Smooth muscle cell (in vitro differentiated cells): ENCODE measurements around the gene TMEM259. TPM values are rescaled to one million over a fixed set of nuclear protein-coding genes. Genes with fewer than 3 reads are reported as not detected.

Source experiments
- DNase-seq: peaks from one replicate; lab custom pipeline; 2025; ENCODE audit not compliant: unreplicated experiment; lab: John Stamatoyannopoulos, UW
- H2AFZ ChIP-seq: fragments of 200-600 bp; sonication (generic); 2 replicates; pipeline ENCODE4 v1.6.0; 2016; ENCODE audit warnings: antibody characterized with exemption, low read depth, mild to moderate bottlenecking
- H3F3A ChIP-seq: fragments of 200-600 bp; sonication (generic); 2 replicates; pipeline ENCODE4 v1.6.0; 2017; ENCODE audit warnings: antibody characterized with exemption, low read depth
- H3K27ac ChIP-seq: fragments of 200-600 bp; sonication (generic); 2 replicates; pipeline ENCODE4 v1.5.1; 2016; ENCODE audit warnings: low read depth, mild to moderate bottlenecking
- H3K27me3 ChIP-seq: fragments of 200-600 bp; sonication (generic); 2 replicates; pipeline ENCODE4 v1.6.1; 2016; ENCODE audit warnings: low read depth, mild to moderate bottlenecking
- H3K36me3 ChIP-seq: fragments of 200-600 bp; sonication (generic); 2 replicates; pipeline ENCODE4 v1.5.1; 2016; ENCODE audit warnings: low read depth
- H3K4me1 ChIP-seq: fragments of 200-600 bp; sonication (generic); 2 replicates; pipeline ENCODE4 v1.5.1; 2016; ENCODE audit warnings: low read depth
- H3K4me2 ChIP-seq: fragments of 200-600 bp; sonication (generic); 2 replicates; pipeline ENCODE4 v1.6.0; 2016; ENCODE audit warnings: mild to moderate bottlenecking
- H3K4me3 ChIP-seq: fragments of 200-600 bp; sonication (generic); 2 replicates; pipeline ENCODE4 v1.5.1; 2016; ENCODE audit warnings: mild to moderate bottlenecking
- H3K79me2 ChIP-seq: fragments of 200-600 bp; sonication (generic); 2 replicates; pipeline ENCODE4 v1.6.0; 2016; ENCODE audit warnings: low read depth, mild to moderate bottlenecking
- H3K9ac ChIP-seq: fragments of 200-600 bp; sonication (generic); 2 replicates; pipeline ENCODE4 v1.6.0; 2016; ENCODE audit warnings: low read depth
- H3K9me3 ChIP-seq: fragments of 200-600 bp; sonication (generic); replicated peaks from 2 replicates; pipeline ENCODE4 v1.5.1; 2016; ENCODE audit warnings: low read depth
- H4K20me1 ChIP-seq: fragments of 200-600 bp; sonication (generic); 2 replicates; pipeline ENCODE4 v1.6.0; 2016; ENCODE audit warnings: low read depth
- WGBS: methylation state at CpG from one replicate; pipeline ENCODE4 v1.1.7; 2016; ENCODE audit warnings: low lambda C conversion rate; 5-methylcytosine and 5-hydroxymethylcytosine counted together
- polyA plus RNA-seq: library from polyadenylated mRNA; unstranded; fragments of >200 nt; fragmentation: Nextera tagmentation; extraction: Ambion mirVana; gene quantifications from 2 replicates; pipeline ENCODE4 v1.2.1, GENCODE V29; 2016
- small RNA-seq: library from RNA; depleted of rRNA; stranded (forward); fragments of <200 nt; gene quantifications from one replicate; pipeline ENCODE3, GENCODE V24; 2014
- total RNA-seq: library from RNA; depleted of rRNA; stranded (reverse); fragments of >200 nt; gene quantifications from 2 replicates; pipeline ENCODE4 v1.2.3, GENCODE V29; 2014
- TF ChIP-seq, protein P1 (sequence below): fragments of 200-600 bp; sonication (generic); IDR thresholded peaks from 2 replicates; pipeline ENCODE4 v1.5.1; 2017; ENCODE audit warnings: borderline replicate concordance, mild to moderate bottlenecking, antibody characterized with exemption; ENCODE audit not compliant: insufficient read depth, poor library complexity, severe bottlenecking

TMEM259 gene
- total and polyA plus RNA-seq, 2 experiments from 2014 or later, result 133 to 232 TPM

DNA sequence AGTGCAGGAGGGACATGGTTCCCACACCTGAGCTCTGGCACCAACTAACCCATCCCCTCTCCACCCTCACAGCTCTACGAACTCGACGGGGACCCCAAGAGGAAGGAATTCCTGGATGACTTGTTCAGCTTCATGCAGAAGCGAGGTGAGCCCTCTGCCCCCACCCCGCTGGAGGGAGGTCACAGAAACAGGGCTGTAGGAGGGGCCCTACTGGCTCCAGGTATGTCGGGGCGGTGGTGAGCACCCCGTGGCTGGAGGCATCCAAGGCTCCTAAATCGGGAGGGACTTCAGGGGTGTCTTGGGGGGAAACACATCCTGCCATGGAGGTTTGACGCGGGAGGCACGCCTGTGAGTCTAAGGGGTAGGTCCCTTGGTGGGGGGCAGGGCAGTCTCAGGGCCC is 60.9 kb downstream of the TMEM259 start:
- Histone ChIP-seq H3K9ac (no peak overlapping the region), H3K4me3 (peak overlapping the region; percentile 19), H4K20me1 (peaks cover 47% of the 10 kb centered on the region), H3K27me3 (no peaks in the 10 kb centered on the region), H3K4me2 (peak overlapping the region; percentile 76), H3K4me1 (peaks cover 29% of the 10 kb centered on the region), H3K36me3 (no peaks in the 10 kb centered on the region), H3K79me2 (peaks cover 78% of the 10 kb centered on the region), H3K27ac (peak overlapping the region; percentile 65), H3F3A (peaks cover 28% of the 10 kb centered on the region), H3K9me3 (no peaks in the 10 kb centered on the region), H2AFZ (no peak overlapping the region)
- 67% methylated on average over 12 of the region's 12 CpGs for WGBS
- TF ChIP-seq, protein P1, sequence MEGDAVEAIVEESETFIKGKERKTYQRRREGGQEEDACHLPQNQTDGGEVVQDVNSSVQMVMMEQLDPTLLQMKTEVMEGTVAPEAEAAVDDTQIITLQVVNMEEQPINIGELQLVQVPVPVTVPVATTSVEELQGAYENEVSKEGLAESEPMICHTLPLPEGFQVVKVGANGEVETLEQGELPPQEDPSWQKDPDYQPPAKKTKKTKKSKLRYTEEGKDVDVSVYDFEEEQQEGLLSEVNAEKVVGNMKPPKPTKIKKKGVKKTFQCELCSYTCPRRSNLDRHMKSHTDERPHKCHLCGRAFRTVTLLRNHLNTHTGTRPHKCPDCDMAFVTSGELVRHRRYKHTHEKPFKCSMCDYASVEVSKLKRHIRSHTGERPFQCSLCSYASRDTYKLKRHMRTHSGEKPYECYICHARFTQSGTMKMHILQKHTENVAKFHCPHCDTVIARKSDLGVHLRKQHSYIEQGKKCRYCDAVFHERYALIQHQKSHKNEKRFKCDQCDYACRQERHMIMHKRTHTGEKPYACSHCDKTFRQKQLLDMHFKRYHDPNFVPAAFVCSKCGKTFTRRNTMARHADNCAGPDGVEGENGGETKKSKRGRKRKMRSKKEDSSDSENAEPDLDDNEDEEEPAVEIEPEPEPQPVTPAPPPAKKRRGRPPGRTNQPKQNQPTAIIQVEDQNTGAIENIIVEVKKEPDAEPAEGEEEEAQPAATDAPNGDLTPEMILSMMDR, result no peak
- no peak for DNase-seq

Small RNA genes lying within 50 kb of the gene (small RNA-seq; reads per million reads assigned to genes)
- gene RNU6-2, result 1.2 reads per million, percentile 34 among the genes with 10 or more reads in this experiment

Other genes starting within 250 kb of the TMEM259 start
- 123 and 167 TPM in 2 replicates for gene PTBP1, start 223.7 kb downstream of the TMEM259 start, total RNA-seq
- 226 and 238 TPM in 2 replicates for gene PTBP1, start 223.7 kb downstream of the TMEM259 start, polyA plus RNA-seq
- 6.5 and 10.7 TPM in 2 replicates for gene PLPPR3, start 199.2 kb downstream of the TMEM259 start, total RNA-seq
- 13.7 and 14.7 TPM in 2 replicates for gene PLPPR3, start 199.2 kb downstream of the TMEM259 start, polyA plus RNA-seq
- gene AZU1, start 193.3 kb downstream of the TMEM259 start, total RNA-seq, result 0.45 and 8.0 TPM in 2 replicates
- gene AZU1, start 193.3 kb downstream of the TMEM259 start, polyA plus RNA-seq, result 0.32 and 2.2 TPM in 2 replicates
- gene PRTN3, start 180.1 kb downstream of the TMEM259 start, total RNA-seq, result not detected in 2 replicates
- not detected in 2 replicates for gene PRTN3, start 180.1 kb downstream of the TMEM259 start, polyA plus RNA-seq
- not detected in 2 replicates for gene ELANE, start 168.8 kb downstream of the TMEM259 start, total RNA-seq
- not detected in 2 replicates for gene ELANE, start 168.8 kb downstream of the TMEM259 start, polyA plus RNA-seq
- gene CFD, start 161.5 kb downstream of the TMEM259 start, total RNA-seq, result not detected in 2 replicates
- 0.34 and 1.9 TPM in 2 replicates for gene CFD, start 161.5 kb downstream of the TMEM259 start, polyA plus RNA-seq
- gene MED16, start 127.9 kb downstream of the TMEM259 start, total RNA-seq, result 19.0 and 25.2 TPM in 2 replicates
- gene MED16, start 127.9 kb downstream of the TMEM259 start, polyA plus RNA-seq, result 86.8 and 87.1 TPM in 2 replicates
- gene RNU6-9, start 127.6 kb downstream of the TMEM259 start, total RNA-seq, result not detected in 2 replicates
- gene RNU6-9, start 127.6 kb downstream of the TMEM259 start, polyA plus RNA-seq, result not detected in 2 replicates
- 25.9 and 42.3 TPM in 2 replicates for gene R3HDM4, start 107.9 kb downstream of the TMEM259 start, total RNA-seq
- 69.4 and 70.5 TPM in 2 replicates for gene R3HDM4, start 107.9 kb downstream of the TMEM259 start, polyA plus RNA-seq
- 0.27 TPM in 1 of 2 replicates, not detected in the other for gene KISS1R, start 103.8 kb downstream of the TMEM259 start, total RNA-seq
- 0.61 and 1.4 TPM in 2 replicates for gene KISS1R, start 103.8 kb downstream of the TMEM259 start, polyA plus RNA-seq
- gene ARID3A, start 95.1 kb downstream of the TMEM259 start, total RNA-seq, result 50.3 TPM in 2 replicates
- 45.7 and 75.2 TPM in 2 replicates for gene ARID3A, start 95.1 kb downstream of the TMEM259 start, polyA plus RNA-seq
- gene WDR18, start 36.8 kb downstream of the TMEM259 start, total RNA-seq, result 33.8 and 69.4 TPM in 2 replicates
- 153 and 160 TPM in 2 replicates for gene WDR18, start 36.8 kb downstream of the TMEM259 start, polyA plus RNA-seq
- gene GRIN3B, start 20.7 kb downstream of the TMEM259 start, total RNA-seq, result 1.2 and 12.6 TPM in 2 replicates
- 1.2 and 3.6 TPM in 2 replicates for gene GRIN3B, start 20.7 kb downstream of the TMEM259 start, polyA plus RNA-seq
- not detected in 2 replicates for gene RNU6-2, start 399 bp upstream of the TMEM259 start, total RNA-seq
- not detected in 2 replicates for gene RNU6-2, start 399 bp upstream of the TMEM259 start, polyA plus RNA-seq
- gene CNN2, start 5.5 kb upstream of the TMEM259 start, total RNA-seq, result 150 and 155 TPM in 2 replicates
- 392 and 404 TPM in 2 replicates for gene CNN2, start 5.5 kb upstream of the TMEM259 start, polyA plus RNA-seq
- 4.1 and 5.0 TPM in 2 replicates for gene ABCA7, start 19.0 kb upstream of the TMEM259 start, total RNA-seq
- gene ABCA7, start 19.0 kb upstream of the TMEM259 start, polyA plus RNA-seq, result 11.8 and 26.5 TPM in 2 replicates
- 4.4 and 8.7 TPM in 2 replicates for gene ARHGAP45, start 46.0 kb upstream of the TMEM259 start, total RNA-seq
- gene ARHGAP45, start 46.0 kb upstream of the TMEM259 start, polyA plus RNA-seq, result 8.0 and 13.9 TPM in 2 replicates
- gene POLR2E, start 74.3 kb upstream of the TMEM259 start, total RNA-seq, result 99.1 and 114 TPM in 2 replicates
- 235 and 260 TPM in 2 replicates for gene POLR2E, start 74.3 kb upstream of the TMEM259 start, polyA plus RNA-seq
- 319 and 325 TPM in 2 replicates for gene GPX4, start 82.9 kb upstream of the TMEM259 start, total RNA-seq
- 441 and 450 TPM in 2 replicates for gene GPX4, start 82.9 kb upstream of the TMEM259 start, polyA plus RNA-seq
- gene SBNO2, start 153.1 kb upstream of the TMEM259 start, total RNA-seq, result 16.4 and 18.1 TPM in 2 replicates
- gene SBNO2, start 153.1 kb upstream of the TMEM259 start, polyA plus RNA-seq, result 17.6 and 20.9 TPM in 2 replicates
- 23.6 and 29.3 TPM in 2 replicates for gene STK11, start 184.7 kb upstream of the TMEM259 start, total RNA-seq
- gene STK11, start 184.7 kb upstream of the TMEM259 start, polyA plus RNA-seq, result 62.3 and 79.7 TPM in 2 replicates
- gene CBARP, start 216.9 kb upstream of the TMEM259 start, total RNA-seq, result 1.7 and 2.7 TPM in 2 replicates
- gene CBARP, start 216.9 kb upstream of the TMEM259 start, polyA plus RNA-seq, result 10.2 and 10.5 TPM in 2 replicates
- 29.1 and 68.8 TPM in 2 replicates for gene ATP5F1D, start 220.6 kb upstream of the TMEM259 start, total RNA-seq
- 265 and 272 TPM in 2 replicates for gene ATP5F1D, start 220.6 kb upstream of the TMEM259 start, polyA plus RNA-seq
- 25.0 and 58.5 TPM in 2 replicates for gene MIDN, start 227.5 kb upstream of the TMEM259 start, total RNA-seq
- 65.3 and 70.6 TPM in 2 replicates for gene MIDN, start 227.5 kb upstream of the TMEM259 start, polyA plus RNA-seq
- gene CIRBP, start 248.2 kb upstream of the TMEM259 start, total RNA-seq, result 119 and 122 TPM in 2 replicates
- gene CIRBP, start 248.2 kb upstream of the TMEM259 start, polyA plus RNA-seq, result 215 and 235 TPM in 2 replicates